GM21528 (cell line): ENCODE results near the gene GRAMD1B.

Experiments used
- ATAC-seq: cut with Tn5 transposase; IDR thresholded peaks from one replicate; pipeline ENCODE4 v1.9.1; 2021; ENCODE audit warnings: mild to moderate bottlenecking, moderate library complexity; ENCODE audit not compliant: unreplicated experiment, low FRiP score

Gene GRAMD1B

GRCh38 chr11:123525511-123525918 is 95.4 kb downstream of the GRAMD1B start:
- ATAC-seq: no peak

GRCh38 chr11:123526027-123526805 is 96.1 kb downstream of the GRAMD1B start:
- no peak for ATAC-seq

GRCh38 chr11:123526918-123527317 is 96.8 kb downstream of the GRAMD1B start:
- no peak for ATAC-seq

- no peak for ATAC-seq
Observed at GRCh38 chr11:123527526-123527925, 97.5 kb downstream of the GRAMD1B start.

GRCh38 chr11:123527947-123528346 is 97.9 kb downstream of the GRAMD1B start:
- no peak for ATAC-seq

- ATAC-seq: no peak
Observed at GRCh38 chr11:123531325-123531724, 101.3 kb downstream of the GRAMD1B start.

- ATAC-seq: no peak
Observed at GRCh38 chr11:123532131-123532530, 102.1 kb downstream of the GRAMD1B start.

GRCh38 chr11:123535401-123535800 is 105.3 kb downstream of the GRAMD1B start:
- no peak for ATAC-seq

- ATAC-seq: no peak
Observed at GRCh38 chr11:123536690-123537437, 106.8 kb downstream of the GRAMD1B start.

GRCh38 chr11:123537726-123538125 is 107.7 kb downstream of the GRAMD1B start:
- ATAC-seq: no peak

- no peak for ATAC-seq
Observed at GRCh38 chr11:123543797-123544196, 113.7 kb downstream of the GRAMD1B start.

GRCh38 chr11:123544631-123545375 is 114.7 kb downstream of the GRAMD1B start:
- no peak for ATAC-seq

GRCh38 chr11:123545726-123546270 is 115.7 kb downstream of the GRAMD1B start:
- no peak for ATAC-seq

- no peak for ATAC-seq
Observed at GRCh38 chr11:123546515-123546914, 116.4 kb downstream of the GRAMD1B start.

- no peak for ATAC-seq
Observed at GRCh38 chr11:123547180-123547579, 117.1 kb downstream of the GRAMD1B start.

GRCh38 chr11:123548774-123549173 is 118.7 kb downstream of the GRAMD1B start:
- ATAC-seq: no peak

GRCh38 chr11:123549926-123550917 is 120.2 kb downstream of the GRAMD1B start:
- ATAC-seq: no peak

- ATAC-seq: no peak
Observed at GRCh38 chr11:123551079-123551478, 121.0 kb downstream of the GRAMD1B start.

- ATAC-seq: no peak
Observed at GRCh38 chr11:123556633-123557032, 126.6 kb downstream of the GRAMD1B start.
